ENCODE measurements around the gene SPAG6. TPM values are rescaled to one million over a fixed set of nuclear protein-coding genes. Genes with fewer than 3 reads are reported as not detected.

Gene SPAG6
- total and polyA plus RNA-seq, 9 of the 15 experiments (the other 6 are each of a cell fraction or from before 2014, with no cell fraction given) = 3.5 to 23.1 (median 11.8) TPM

DNA sequence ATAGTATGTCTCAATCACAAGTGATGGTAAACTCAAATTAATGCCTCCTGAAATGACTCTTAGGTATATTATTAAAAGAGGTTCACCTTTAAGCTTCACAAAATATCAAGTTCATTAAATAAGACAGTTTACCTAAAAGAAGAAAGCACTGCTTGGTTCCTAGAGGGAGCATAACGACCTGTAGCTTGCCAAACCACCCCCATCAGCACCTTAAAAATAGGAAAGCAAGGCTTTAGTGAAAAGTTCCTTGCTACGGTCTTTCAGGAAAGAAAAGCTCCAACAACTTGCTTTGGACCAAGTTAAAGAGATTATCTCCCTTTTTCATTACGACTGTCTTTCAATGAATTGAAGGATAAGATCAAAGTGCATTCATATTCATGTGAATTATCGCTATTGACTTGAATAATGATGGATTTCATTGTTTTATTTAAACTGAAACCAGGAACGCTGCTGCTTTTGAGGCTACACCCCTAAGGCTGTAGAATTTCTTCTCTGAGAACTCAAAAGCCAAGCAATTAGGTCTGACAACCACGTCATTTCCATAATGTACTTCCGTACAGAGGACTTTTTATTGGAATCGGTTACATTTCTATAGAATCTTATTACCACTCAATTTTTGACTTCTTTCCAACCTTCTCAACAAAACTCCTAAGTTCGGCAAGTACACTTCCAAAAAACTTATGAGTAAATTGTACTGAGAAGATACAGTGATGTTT is 7.0 kb upstream of the SPAG6 start:
- intact Hi-C loops (cut with micrococcal nuclease) = no loop called here
- no peaks in the 10 kb centered on the region for H4K20me1 ChIP-seq (replicated peaks; ENCODE audit: control insufficient read depth, insufficient read depth, low read length)
- TF ChIP-seq ZNF146 (CRISPR knock-in tag; IDR thresholded peaks at IDR 0.05; ENCODE audit: unreplicated experiment) (no peak), DPF2 (IDR thresholded peaks at IDR 0.05) (no peak), PRMT5 (CRISPR knock-in tag; IDR thresholded peaks at IDR 0.05) (no peak), ZNF124 (CRISPR knock-in tag; IDR thresholded peaks at IDR 0.05) (no peak)
- TF ChIP-seq, protein P1, sequence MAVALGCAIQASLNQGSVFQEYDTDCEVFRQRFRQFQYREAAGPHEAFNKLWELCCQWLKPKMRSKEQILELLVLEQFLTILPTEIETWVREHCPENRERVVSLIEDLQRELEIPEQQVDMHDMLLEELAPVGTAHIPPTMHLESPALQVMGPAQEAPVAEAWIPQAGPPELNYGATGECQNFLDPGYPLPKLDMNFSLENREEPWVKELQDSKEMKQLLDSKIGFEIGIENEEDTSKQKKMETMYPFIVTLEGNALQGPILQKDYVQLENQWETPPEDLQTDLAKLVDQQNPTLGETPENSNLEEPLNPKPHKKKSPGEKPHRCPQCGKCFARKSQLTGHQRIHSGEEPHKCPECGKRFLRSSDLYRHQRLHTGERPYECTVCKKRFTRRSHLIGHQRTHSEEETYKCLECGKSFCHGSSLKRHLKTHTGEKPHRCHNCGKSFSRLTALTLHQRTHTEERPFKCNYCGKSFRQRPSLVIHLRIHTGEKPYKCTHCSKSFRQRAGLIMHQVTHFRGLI (CRISPR knock-in tag; IDR thresholded peaks at IDR 0.05) = no peak
- TF ChIP-seq, protein P2, sequence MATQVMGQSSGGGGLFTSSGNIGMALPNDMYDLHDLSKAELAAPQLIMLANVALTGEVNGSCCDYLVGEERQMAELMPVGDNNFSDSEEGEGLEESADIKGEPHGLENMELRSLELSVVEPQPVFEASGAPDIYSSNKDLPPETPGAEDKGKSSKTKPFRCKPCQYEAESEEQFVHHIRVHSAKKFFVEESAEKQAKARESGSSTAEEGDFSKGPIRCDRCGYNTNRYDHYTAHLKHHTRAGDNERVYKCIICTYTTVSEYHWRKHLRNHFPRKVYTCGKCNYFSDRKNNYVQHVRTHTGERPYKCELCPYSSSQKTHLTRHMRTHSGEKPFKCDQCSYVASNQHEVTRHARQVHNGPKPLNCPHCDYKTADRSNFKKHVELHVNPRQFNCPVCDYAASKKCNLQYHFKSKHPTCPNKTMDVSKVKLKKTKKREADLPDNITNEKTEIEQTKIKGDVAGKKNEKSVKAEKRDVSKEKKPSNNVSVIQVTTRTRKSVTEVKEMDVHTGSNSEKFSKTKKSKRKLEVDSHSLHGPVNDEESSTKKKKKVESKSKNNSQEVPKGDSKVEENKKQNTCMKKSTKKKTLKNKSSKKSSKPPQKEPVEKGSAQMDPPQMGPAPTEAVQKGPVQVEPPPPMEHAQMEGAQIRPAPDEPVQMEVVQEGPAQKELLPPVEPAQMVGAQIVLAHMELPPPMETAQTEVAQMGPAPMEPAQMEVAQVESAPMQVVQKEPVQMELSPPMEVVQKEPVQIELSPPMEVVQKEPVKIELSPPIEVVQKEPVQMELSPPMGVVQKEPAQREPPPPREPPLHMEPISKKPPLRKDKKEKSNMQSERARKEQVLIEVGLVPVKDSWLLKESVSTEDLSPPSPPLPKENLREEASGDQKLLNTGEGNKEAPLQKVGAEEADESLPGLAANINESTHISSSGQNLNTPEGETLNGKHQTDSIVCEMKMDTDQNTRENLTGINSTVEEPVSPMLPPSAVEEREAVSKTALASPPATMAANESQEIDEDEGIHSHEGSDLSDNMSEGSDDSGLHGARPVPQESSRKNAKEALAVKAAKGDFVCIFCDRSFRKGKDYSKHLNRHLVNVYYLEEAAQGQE (IDR thresholded peaks at IDR 0.05; ENCODE audit: borderline replicate concordance) = peak; percentile 40; the same call in 1 of the 2 replicates
- TF ChIP-seq, protein P2 (CRISPR knock-in tag; IDR thresholded peaks at IDR 0.05; ENCODE audit: low read depth) = no peak
- TF ChIP-seq, protein P3, sequence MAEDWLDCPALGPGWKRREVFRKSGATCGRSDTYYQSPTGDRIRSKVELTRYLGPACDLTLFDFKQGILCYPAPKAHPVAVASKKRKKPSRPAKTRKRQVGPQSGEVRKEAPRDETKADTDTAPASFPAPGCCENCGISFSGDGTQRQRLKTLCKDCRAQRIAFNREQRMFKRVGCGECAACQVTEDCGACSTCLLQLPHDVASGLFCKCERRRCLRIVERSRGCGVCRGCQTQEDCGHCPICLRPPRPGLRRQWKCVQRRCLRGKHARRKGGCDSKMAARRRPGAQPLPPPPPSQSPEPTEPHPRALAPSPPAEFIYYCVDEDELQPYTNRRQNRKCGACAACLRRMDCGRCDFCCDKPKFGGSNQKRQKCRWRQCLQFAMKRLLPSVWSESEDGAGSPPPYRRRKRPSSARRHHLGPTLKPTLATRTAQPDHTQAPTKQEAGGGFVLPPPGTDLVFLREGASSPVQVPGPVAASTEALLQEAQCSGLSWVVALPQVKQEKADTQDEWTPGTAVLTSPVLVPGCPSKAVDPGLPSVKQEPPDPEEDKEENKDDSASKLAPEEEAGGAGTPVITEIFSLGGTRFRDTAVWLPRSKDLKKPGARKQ (CRISPR knock-in tag; IDR thresholded peaks at IDR 0.05) = no peak
- TF ChIP-seq, protein P4, sequence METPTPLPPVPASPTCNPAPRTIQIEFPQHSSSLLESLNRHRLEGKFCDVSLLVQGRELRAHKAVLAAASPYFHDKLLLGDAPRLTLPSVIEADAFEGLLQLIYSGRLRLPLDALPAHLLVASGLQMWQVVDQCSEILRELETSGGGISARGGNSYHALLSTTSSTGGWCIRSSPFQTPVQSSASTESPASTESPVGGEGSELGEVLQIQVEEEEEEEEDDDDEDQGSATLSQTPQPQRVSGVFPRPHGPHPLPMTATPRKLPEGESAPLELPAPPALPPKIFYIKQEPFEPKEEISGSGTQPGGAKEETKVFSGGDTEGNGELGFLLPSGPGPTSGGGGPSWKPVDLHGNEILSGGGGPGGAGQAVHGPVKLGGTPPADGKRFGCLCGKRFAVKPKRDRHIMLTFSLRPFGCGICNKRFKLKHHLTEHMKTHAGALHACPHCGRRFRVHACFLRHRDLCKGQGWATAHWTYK (CRISPR knock-in tag; IDR thresholded peaks at IDR 0.05) = no peak
- no peak for DNase-seq (ENCODE audit: extremely low read depth in 1 of 4, low spot score in 3 of 4)
- H3K27me3 ChIP-seq (ENCODE audit: control insufficient read depth in 2 of 2, insufficient read depth in 2 of 2, low read length in 2 of 2) = no peaks in the 10 kb centered on the region
- H3K27ac ChIP-seq (ENCODE audit: extremely low read depth, low read depth, low read length) = no peak overlapping the region
- H3K4me2 ChIP-seq (ENCODE audit: insufficient read depth, low read length) = no peak overlapping the region
- FAIRE-seq = peak; percentile 57
- 61% methylated on average over 9 of the region's 9 CpGs for WGBS (ENCODE audit: insufficient coverage, low coverage, missing lambda C conversion rate)
- ChIA-PET POLR2A (interaction anchor here (0.9 to 1.6 kb wide), 2 partner anchors 16 to 217 kb away, joined by 3 to 6 read pairs; no protein-coding TSS in a partner anchor), CTCF (ENCODE audit: low intra/inter-chr PET ratio) (no interaction called here)
- ATAC-seq = no peak
- H3K36me3 ChIP-seq (ENCODE audit: control insufficient read depth, insufficient read depth, low read length) = 0 out of 3 replicates have a peak, but pooled peaks cover 3% of the 10 kb centered on the region
- in situ Hi-C loops (cut with MboI) = no loop called here
- H3K79me2 ChIP-seq (ENCODE audit: control insufficient read depth, insufficient read depth, low read length) = no peaks in the 10 kb centered on the region
- H3K4me1 ChIP-seq (replicated peaks in 1 of 2; ENCODE audit: control insufficient read depth in 2 of 2, insufficient read depth in 2 of 2, low read length in 2 of 2) = peaks cover 12 to 13% of the 10 kb centered on the region in 2 experiments; a peak in 4 of 5 replicates
- H2AFZ ChIP-seq (ENCODE audit: low read depth, low read length) = peak overlapping the region; percentile 60
- H3K9ac ChIP-seq (ENCODE audit: insufficient read depth in 1 of 2, low read depth in 2 of 2, low read length in 2 of 2) = peak overlapping the region in 1 of 2 experiments; percentile 11; a peak in 1 of 4 replicates
- H3K4me3 ChIP-seq = no peak overlapping the region
- peaks cover 3% of the 10 kb centered on the region; the same call in 1 of the 2 replicates for H3K9me3 ChIP-seq (replicated peaks; ENCODE audit: control insufficient read depth, insufficient read depth, low read depth, low read length)
- H3K9me1 ChIP-seq (ENCODE audit: control insufficient read depth, insufficient read depth, low read length) = no peaks in the 10 kb centered on the region
- BruUV-seq (replicated peaks) = no TSS peak
